Fibroblast of the aortic adventitia (primary cell): ENCODE measurements around the gene ACTR10. TPM values are rescaled to one million over a fixed set of nuclear protein-coding genes. Genes with fewer than 3 reads are reported as not detected.

Source experiments
- DNase-seq: peaks from one replicate; pipeline ENCODE4 v3.0.0-alpha.2; 2010; ENCODE audit warnings: low read depth
- H3K4me3 ChIP-seq: 2 replicates; pipeline ENCODE4 v1.5.1; 2011; ENCODE audit warnings: low read depth, mild to moderate bottlenecking, control low read depth, low read length, moderate library complexity
- total RNA-seq: library from RNA; depleted of rRNA; stranded (reverse); fragments of >200 nt; gene quantifications from 2 replicates; pipeline ENCODE4 v1.2.3, GENCODE V29; 2012; ENCODE audit warnings: low replicate concordance
- TF ChIP-seq, protein P1 (sequence below): IDR thresholded peaks from 2 replicates; pipeline ENCODE4 v1.5.1; 2011; ENCODE audit warnings: mild to moderate bottlenecking, low read length, control low read depth, inconsistent platforms; ENCODE audit not compliant: insufficient read depth

The ACTR10 gene
- 92.7 and 229 TPM in 2 replicates for total RNA-seq

- H3K4me3 ChIP-seq = peak within 1 kb of the TSS; percentile 75
- TF ChIP-seq, protein P1, sequence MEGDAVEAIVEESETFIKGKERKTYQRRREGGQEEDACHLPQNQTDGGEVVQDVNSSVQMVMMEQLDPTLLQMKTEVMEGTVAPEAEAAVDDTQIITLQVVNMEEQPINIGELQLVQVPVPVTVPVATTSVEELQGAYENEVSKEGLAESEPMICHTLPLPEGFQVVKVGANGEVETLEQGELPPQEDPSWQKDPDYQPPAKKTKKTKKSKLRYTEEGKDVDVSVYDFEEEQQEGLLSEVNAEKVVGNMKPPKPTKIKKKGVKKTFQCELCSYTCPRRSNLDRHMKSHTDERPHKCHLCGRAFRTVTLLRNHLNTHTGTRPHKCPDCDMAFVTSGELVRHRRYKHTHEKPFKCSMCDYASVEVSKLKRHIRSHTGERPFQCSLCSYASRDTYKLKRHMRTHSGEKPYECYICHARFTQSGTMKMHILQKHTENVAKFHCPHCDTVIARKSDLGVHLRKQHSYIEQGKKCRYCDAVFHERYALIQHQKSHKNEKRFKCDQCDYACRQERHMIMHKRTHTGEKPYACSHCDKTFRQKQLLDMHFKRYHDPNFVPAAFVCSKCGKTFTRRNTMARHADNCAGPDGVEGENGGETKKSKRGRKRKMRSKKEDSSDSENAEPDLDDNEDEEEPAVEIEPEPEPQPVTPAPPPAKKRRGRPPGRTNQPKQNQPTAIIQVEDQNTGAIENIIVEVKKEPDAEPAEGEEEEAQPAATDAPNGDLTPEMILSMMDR = no peak
- peak; percentile 65 for DNase-seq
These were observed at the start of gene ACTR10 for GRCh38 chr14:58199726-58200479. Gene ACTR10 (plus strand): TSS chr14:58200149. CDS start chr14:58200218, 69 bp downstream.

GRCh38 chr14:58150243-58150805, 49.6 kb upstream of the ACTR10 start:
- TF ChIP-seq, protein P1 = no peak
- H3K4me3 ChIP-seq = no peak overlapping the region
- no peak for DNase-seq

- H3K4me3 ChIP-seq = peak overlapping the region; percentile 76
- DNase-seq = peak; percentile 40
These were observed 48.6 kb upstream of the ACTR10 start for GRCh38 chr14:58151133-58152013.

GRCh38 chr14:58152014-58152857, 47.7 kb upstream of the ACTR10 start, which contains the start of gene ARMH4:
Gene ARMH4 (minus strand): TSS chr14:58152213. CDS start chr14:58139358, 12,855 bp downstream.
- TF ChIP-seq, protein P1 = peak; percentile 5
- DNase-seq = peak; percentile 66
- peak within 1 kb of the TSS; percentile 76 for H3K4me3 ChIP-seq

More at GRCh38 chr14:58151133-58152013, 48.6 kb upstream of the ACTR10 start:
- TF ChIP-seq, protein P1 = no peak

- TF ChIP-seq, protein P1 = no peak
- no peak overlapping the region for H3K4me3 ChIP-seq
- no peak for DNase-seq
These were observed 39.4 kb upstream of the ACTR10 start for GRCh38 chr14:58160561-58160960.
